ENCODE results near the gene TAGLN2.

- no peak for TF ChIP-seq CTCF (IDR thresholded peaks at IDR 0.05; ENCODE audit: insufficient read depth, low read length)
- no peak for TF ChIP-seq POLR2AphosphoS5 (IDR thresholded peaks at IDR 0.05; ENCODE audit: low read depth)
- no peak for TF ChIP-seq REST (IDR thresholded peaks at IDR 0.05; ENCODE audit: insufficient replicate concordance, low read depth)
- no peak for TF ChIP-seq SPI1 (IDR thresholded peaks at IDR 0.05; ENCODE audit: borderline replicate concordance, low read depth)
- TF ChIP-seq GABPA (IDR thresholded peaks at IDR 0.05; ENCODE audit: low read depth): no peak
These were observed 3.3 kb upstream of the TAGLN2 start for GRCh38 chr1:159928491-159929050.
